Measurements from ENCODE around the gene GRIA1. TPM values are rescaled to one million over a fixed set of nuclear protein-coding genes. Genes with fewer than 3 reads are reported as not detected.
A peak's percentile ranks its signal among the peaks of the same experiment; 100 is the strongest.
"Not testable (repeated sequence)": the region's sequence is repeated elsewhere in the genome, so short reads cannot be mapped to it uniquely, and the experiment has no call there.

GRIA1 gene
- total RNA-seq, 1 donor from 2014 or later, result not detected

DNA sequence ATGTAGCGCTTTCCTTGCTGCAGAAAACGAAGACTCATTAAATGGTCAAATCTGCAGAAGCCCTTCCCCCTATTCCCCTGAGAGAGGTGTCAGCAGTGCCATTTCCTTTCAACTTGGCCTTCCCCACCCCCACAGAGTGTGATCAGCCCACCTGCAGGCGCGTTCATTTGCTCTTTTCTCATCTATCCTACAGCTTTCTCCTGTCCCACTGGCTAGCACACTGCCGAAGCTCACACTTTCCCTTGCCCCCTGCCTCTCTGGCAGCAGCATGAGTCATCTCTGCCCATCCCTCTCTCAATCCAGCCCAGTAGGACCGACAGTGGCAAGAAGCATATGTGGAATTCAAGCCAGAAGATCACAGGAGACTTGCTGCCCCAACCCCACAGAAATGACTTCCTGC is 334.4 kb downstream of the GRIA1 start:
- DNase-seq (ENCODE audit: low read depth in 2 of 2), result no peak

DNA sequence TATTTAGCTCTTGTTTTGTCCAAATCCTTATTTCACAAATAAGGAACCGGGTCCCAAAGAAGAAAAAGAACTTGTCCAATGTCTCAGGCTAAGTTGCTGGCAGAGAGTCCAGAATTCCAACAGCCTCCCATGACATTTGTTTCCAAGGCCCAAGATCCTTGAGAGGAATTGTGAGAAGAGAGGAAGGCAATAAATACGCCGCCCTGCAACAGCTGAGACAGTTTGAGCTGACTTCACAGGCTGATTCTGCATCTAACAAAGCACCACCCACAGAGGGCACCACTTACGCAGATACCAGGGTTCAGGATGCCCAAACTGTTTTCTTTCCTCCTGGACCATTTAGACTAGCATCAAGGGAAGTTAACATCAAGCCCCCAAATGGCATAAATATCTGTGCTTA is 336.9 kb downstream of the GRIA1 start:
- no peak for DNase-seq (ENCODE audit: low read depth in 2 of 2)

DNA sequence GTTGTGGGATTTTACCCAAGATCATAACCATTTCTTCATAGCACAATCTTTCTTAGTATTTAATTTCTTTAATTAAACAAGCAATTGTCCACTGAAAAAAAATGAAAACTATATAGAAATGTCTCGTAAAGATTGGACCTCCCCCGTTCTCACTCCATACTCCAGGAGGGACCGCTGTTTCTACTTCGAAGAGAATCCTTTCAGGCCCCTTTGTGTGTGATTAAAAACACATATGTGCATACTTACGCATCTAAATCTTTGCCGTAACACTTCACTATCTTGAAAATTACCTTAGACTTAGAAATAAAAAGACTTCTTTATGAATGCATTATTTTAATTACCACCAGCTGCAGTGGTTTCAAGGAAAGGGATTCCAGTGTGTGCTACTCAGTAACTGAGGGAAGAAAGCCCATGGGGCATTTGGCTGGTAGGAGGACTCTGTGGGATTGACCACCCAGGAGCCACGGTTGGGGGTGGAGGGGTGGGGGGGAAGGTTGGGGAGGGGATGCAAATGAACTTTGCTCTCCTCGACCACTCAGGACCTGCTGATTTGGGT is 339.1 kb downstream of the GRIA1 start:
- DNase-seq (ENCODE audit: low read depth in 2 of 2), result no peak

DNA sequence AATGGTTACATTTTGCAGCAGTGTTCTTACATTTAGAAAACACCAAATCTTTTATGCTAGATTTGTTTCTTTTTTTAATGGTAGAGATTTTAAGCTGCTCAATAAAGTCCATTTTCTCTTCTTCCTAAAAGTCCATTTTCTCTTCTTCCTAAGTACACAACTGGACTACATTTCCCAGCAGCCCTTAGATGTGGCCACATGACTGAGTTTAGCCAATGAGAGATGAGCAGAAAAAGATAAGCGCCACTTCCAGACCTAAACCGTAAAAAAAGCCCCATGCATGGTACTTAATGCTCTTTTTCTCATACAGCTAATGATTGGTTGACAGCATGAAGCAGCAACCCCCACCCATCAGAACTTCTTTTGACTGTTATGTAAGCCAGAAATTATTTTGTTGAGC is 341.5 kb downstream of the GRIA1 start:
- peak; percentile 55 to 72 for DNase-seq (ENCODE audit: low read depth in 2 of 2)

DNA sequence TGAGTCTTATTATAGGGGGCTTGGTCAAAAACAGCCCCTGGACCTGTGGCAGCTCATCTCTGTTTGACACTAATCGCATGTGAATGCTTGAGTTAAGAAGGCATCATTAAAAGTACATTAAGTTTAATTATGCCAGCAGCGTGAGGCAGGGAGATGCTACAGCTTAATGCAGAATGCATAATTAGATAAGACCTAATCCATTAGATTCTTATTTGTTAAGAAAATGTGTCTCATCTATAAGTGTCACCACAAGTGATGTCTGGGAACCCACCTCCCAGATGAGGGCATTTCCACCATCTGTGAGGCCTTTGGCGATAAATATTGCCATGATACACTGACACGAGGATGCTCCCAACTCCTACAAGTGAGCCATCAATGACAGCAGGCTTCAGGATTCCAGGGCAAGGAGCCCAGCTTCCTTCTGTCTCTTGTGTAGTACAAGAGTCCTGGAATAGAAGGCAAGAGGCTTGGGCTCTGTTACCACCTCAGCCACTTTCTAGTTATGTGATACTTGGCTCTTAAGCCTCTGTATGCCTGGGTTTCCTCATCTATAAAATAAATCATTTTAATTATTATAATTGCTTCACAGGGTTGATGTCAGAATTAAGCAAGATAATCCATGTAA is 345.5 kb downstream of the GRIA1 start:
- DNase-seq (ENCODE audit: low read depth in 2 of 2), result no peak

DNA sequence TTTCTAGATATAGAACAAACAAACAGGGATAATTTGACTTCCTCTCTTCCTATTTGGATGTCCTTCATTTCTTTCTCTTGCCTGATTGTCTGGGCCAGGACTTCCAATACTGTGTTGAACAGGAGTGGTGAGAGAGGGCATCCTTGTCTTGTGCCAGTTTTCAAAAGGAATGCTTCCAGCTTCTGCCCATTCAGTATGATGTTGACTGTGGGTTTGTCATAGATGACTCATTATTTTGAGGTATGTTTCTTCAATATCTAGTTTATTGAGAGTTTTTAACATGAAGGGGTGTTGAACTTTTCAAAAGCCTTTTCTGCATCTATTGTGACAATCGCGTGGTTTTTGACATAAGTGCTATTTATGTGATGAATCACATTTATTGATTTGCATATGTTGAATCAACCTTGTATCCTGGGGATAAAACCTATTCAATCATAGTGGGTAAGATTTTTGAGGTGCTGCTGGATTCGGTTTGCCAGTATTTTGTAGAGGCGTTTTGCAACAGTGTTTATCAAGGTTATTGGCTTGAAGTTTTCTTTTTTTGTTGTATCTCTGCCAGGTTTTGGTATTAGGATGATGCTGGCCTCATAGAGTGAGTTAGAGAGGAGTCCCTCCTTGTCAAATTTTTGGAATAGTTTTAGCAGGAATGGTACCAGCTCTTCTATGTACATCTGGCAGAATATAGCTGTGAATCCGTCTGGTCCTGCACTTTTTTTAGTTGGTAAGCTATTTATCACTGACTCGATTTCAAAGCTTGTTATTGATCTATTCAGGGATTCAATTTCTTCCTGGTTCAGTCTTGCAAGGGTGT is 359.0 kb downstream of the GRIA1 start:
- DNase-seq (ENCODE audit: low read depth in 2 of 2), result not testable (repeated sequence)

DNA sequence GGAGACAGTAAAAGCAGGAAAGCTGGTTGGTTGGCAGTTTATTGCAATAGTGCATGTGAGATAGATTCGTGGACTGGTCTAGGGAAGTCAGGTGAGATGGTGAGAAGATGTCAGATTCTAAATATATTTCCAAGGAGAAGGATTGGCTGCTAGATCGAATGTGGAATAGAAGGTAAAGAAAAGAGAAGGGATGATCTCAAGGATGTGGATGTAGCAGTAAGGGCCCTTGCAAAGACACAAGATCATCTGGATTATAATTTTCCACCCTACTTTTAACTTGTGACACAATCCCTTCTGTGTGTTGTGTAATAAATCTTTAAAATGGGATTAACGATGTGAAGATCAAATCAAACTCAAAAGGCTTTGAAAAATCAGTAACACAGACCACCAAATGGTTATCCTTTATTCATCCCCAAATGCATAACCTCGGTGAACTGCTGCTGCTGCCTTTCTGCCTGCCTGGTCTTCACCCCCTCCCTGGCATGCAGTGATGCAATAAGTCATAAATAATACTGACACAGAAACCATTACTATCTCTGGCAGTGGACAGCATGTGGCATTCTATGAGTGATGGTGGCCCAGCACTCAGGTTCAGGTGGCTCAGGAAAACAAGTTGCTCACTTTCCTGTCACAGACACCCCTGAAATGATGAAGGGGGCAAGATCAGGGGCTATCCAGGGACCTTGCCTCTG is 369.9 kb downstream of the GRIA1 start:
- no peak for DNase-seq (ENCODE audit: low read depth in 2 of 2)

DNA sequence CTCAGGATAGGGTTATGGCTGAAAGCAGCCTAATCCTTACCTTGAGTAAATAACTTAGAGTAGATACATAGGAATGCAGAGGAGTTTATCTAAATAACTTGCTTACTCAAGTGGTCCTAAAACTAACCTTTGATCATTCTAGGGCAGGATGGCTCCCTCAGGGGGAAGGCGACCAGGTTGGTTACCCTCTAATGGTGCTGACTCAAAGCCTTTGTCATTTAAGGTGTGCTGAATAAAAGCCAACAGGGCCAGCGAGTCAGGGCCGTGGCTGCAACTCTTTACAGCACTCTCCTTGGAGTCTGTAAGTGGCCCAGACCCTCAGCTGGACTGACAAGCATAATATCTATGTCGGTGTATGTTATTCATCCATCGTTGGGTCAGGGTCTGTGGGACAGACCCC is 372.4 kb downstream of the GRIA1 start:
- not testable (repeated sequence) for DNase-seq (ENCODE audit: low read depth in 2 of 2)
